Measurements from ENCODE around the gene MCC.

Gene MCC

GRCh38 chr5:113240032-113240431, 248.2 kb downstream of the MCC start:
- in situ Hi-C loops (cut with HindIII; ENCODE audit: low sequenced_read_pairs), result no loop called here

GRCh38 chr5:113237893-113238292, 250.4 kb downstream of the MCC start:
- no peak for TF ChIP-seq CTCF (IDR thresholded peaks at IDR 0.05; ENCODE audit: low read depth, low read length, missing control alignments)
- in situ Hi-C loops (cut with HindIII; ENCODE audit: low sequenced_read_pairs), result no loop called here

More at GRCh38 chr5:113240032-113240431, 248.2 kb downstream of the MCC start:
- no peak overlapping the region for H3K4me3 ChIP-seq (ENCODE audit: low read depth, low read length)
- TF ChIP-seq CTCF (IDR thresholded peaks at IDR 0.05; ENCODE audit: low read depth, low read length, missing control alignments), result no peak
- no peak for DNase-seq (ENCODE audit: low read depth)

GRCh38 chr5:113236536-113237288, 251.5 kb downstream of the MCC start:
- in situ Hi-C loops (cut with HindIII; ENCODE audit: low sequenced_read_pairs), result no loop called here
- no peak overlapping the region for H3K4me3 ChIP-seq (ENCODE audit: low read depth, low read length)

More at GRCh38 chr5:113237893-113238292, 250.4 kb downstream of the MCC start:
- DNase-seq (ENCODE audit: low read depth), result no peak
- H3K4me3 ChIP-seq (ENCODE audit: low read depth, low read length), result no peak overlapping the region

GRCh38 chr5:113235884-113236283, 252.4 kb downstream of the MCC start:
- in situ Hi-C loops (cut with HindIII; ENCODE audit: low sequenced_read_pairs), result no loop called here

More at GRCh38 chr5:113236536-113237288, 251.5 kb downstream of the MCC start:
- no peak for DNase-seq (ENCODE audit: low read depth)
- TF ChIP-seq CTCF (IDR thresholded peaks at IDR 0.05; ENCODE audit: low read depth, low read length, missing control alignments), result no peak

GRCh38 chr5:113234546-113234945, 253.7 kb downstream of the MCC start:
- DNase-seq (ENCODE audit: low read depth), result no peak
- no peak for TF ChIP-seq CTCF (IDR thresholded peaks at IDR 0.05; ENCODE audit: low read depth, low read length, missing control alignments)
- H3K4me3 ChIP-seq (ENCODE audit: low read depth, low read length), result no peak overlapping the region
- in situ Hi-C loops (cut with HindIII; ENCODE audit: low sequenced_read_pairs), result no loop called here

More at GRCh38 chr5:113235884-113236283, 252.4 kb downstream of the MCC start:
- TF ChIP-seq CTCF (IDR thresholded peaks at IDR 0.05; ENCODE audit: low read depth, low read length, missing control alignments), result no peak
- no peak for DNase-seq (ENCODE audit: low read depth)
- no peak overlapping the region for H3K4me3 ChIP-seq (ENCODE audit: low read depth, low read length)

- DNase-seq (ENCODE audit: low read depth), result no peak
- H3K4me3 ChIP-seq (ENCODE audit: low read depth, low read length), result no peak overlapping the region
- TF ChIP-seq CTCF (IDR thresholded peaks at IDR 0.05; ENCODE audit: low read depth, low read length, missing control alignments), result no peak
- in situ Hi-C loops (cut with HindIII; ENCODE audit: low sequenced_read_pairs), result no loop called here
These were observed 254.6 kb downstream of the MCC start for GRCh38 chr5:113233606-113234005.

All from astrocyte of the cerebellum (primary cell).